ENCODE results near the gene AGRN.
A peak's percentile ranks its signal among the peaks of the same experiment; 100 is the strongest.
"Not testable (repeated sequence)": the region's sequence is repeated elsewhere in the genome, so short reads cannot be mapped to it uniquely, and the experiment has no call there.

The AGRN gene

DNA sequence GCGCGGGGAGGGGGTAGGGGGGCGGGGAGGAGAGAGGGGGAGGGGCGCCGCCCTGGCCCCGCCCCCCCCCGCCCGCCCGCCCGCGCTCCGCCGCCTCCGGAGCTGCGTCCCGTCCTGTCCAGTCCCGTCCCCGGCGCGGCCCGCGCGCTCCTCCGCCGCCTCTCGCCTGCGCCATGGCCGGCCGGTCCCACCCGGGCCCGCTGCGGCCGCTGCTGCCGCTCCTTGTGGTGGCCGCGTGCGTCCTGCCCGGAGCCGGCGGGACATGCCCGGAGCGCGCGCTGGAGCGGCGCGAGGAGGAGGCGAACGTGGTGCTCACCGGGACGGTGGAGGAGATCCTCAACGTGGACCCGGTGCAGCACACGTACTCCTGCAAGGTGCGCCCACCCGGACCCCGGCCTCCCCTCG is at the start of gene AGRN:
TSS of gene AGRN (plus strand) at position 121 of the 405 bp plus-strand sequence. CDS start at position 174, 53 bp downstream.
- no peak for DNase-seq (ENCODE audit: low read depth)

DNA sequence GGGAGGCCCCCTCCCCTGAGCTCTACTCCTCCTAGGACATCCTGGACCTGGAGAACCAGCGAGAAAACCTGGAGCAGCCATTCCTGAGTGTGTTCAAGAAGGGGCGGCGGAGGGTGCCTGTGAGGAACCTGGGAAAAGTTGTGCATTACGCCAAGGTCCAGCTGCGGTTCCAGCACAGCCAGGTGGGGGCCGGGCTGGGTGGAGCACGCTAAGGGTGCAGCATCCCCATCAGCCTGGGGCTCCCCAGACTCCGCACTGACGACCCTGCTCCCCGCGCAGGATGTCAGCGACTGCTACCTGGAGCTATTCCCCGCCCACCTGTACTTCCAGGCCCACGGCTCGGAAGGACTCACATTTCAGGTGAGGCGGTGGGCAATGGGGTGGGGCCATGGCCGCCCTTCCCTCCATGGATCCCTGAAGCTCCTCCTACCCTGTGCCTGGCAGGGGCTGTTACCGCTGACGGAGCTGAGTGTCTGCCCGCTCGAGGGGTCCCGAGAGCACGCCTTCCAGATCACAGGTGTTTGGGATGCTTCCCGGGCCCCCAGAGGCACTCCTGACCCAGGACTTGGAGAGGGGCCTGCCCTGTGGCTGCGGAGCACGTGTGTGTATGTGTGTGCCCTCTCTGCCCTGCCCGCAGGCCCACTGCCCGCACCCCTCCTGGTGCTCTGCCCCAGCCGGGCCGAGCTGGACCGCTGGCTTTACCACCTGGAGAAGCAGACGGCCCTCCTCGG is 49.5 kb upstream of the AGRN start:
- no peak for DNase-seq (ENCODE audit: low read depth)

DNA sequence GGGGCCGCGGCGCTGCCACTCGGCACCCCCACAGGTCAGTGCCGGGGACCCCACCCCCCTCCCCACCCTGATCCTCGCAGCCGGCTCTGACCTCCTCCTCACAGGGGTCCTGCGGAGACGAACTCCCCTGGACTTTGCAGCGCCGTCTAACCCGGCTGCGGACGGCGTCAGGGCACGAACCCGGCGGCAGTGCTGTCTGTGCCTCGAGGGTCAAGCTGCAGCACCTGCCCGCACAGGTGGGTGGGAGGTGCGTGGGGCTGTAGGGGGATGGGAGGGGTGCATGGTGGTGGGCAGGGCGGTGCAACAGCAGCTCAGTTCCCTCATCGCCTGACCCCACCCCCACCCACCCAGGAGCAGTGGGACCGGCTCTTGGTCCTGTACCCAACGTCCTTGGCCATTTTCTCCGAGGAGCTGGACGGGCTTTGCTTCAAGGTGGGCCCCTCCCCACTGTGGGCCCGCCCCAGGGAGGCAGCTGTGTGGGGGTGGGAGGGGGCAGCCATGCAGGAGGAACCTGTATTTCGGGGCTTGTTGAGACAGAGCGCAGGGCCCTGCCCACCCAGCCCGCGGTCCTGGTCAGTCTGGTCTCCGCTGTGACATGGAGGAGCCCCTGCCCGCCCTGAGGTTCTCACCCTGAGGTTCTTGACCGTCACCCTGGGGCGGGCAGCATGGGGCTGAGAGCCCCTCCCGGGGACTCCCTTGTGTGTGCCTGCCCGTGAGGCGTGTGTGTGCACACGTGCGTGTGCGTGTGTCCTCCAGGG is 48.8 kb upstream of the AGRN start:
- no peak for DNase-seq (ENCODE audit: low read depth)

DNA sequence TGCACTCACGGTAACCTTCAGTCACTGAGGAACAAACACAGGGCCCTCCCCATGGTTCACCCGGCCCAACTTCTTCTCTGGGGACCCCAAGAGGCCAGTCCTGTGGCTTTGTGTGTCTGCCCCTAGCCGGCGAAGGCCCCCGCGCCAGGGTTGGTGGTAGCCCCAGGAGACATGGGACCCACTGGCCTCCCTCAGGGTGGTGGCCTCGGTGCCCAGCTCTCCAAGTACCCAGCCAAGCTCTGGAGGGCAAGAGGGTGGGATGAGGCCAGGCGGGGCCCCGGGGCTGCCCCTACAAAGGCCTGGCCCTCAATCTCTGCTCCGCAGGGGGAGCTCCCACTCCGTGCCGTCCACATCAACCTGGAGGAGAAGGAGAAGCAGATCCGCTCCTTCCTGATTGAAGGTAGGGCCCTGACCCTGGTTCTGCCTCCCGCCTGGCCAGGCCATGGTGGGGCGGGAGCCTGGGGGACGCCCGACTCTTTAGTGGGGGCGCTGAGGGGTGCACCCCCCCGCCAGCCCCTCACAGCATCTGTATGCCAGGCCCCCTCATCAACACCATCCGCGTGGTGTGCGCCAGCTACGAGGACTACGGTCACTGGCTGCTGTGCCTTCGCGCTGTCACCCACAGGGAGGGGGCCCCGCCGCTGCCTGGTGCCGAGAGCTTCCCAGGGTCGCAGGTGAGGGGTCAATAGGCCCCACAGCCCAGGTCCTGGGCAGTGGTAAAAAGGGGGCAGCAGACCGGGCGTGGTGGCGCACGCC is 48.0 kb upstream of the AGRN start:
- DNase-seq (ENCODE audit: low read depth), result no peak

DNA sequence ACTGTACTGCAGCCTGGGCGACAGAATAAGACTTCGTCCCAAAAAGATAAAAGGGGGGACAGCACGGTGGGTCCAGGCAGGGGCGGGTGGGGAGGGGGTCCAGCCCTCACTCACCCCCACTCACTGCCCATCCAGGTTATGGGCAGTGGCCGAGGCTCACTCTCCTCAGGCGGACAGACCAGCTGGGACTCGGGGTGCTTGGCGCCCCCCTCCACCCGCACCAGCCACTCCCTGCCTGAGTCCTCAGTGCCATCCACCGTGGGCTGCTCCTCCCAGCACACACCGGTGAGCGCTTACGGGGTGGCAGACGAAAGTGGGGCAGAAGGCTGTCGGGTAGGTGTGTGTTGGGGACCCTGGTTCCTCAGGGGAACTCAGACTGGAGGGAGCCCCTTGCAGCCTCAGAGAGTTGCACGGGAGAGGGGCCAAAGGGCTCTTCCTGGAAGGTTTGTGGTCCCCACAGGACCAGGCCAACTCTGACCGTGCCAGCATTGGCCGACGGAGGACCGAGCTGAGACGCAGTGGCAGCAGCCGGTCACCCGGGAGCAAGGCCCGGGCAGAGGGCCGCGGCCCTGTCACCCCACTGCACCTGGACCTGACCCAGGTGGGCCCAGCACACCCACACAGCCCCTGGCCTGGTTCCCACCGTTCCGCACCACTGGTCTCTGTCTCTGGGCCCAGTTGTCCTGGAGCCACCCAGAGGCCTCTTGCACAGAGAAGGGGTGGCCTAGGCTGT is 47.0 kb upstream of the AGRN start:
- DNase-seq (ENCODE audit: low read depth), result no peak

DNA sequence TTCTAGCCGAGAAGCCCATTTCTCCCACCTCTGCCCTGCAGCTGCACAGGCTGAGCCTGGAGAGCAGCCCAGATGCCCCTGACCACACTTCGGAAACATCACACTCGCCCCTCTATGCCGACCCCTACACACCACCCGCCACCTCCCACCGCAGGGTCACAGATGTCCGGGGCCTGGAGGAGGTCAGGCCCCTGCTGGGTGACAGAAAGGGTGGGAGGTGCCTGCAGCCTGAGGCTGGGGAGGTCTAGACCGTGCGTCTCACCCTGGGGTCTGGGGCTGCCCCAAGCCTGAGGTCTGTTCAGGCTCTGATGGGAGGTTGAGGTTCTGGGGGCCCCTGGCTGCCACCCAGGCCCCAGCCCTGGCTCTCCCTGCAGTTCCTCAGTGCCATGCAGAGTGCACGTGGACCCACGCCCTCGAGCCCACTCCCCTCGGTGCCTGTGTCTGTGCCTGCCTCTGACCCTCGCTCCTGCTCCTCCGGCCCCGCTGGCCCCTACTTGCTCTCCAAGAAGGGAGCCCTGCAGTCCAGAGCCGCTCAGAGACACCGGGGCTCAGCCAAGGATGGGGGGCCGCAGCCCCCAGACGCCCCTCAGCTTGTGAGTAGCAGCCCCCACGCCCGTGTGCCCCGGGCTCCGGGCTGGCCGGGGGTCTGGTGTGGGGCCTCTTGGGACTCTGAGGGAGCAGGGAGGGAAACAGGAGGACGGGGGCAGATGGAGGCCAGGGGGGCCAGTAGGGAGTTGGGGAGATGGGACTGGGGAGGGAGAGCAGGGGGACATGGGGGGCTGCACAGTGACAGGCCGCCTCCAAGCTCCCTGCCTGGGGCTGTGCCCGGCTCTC is 46.2 kb upstream of the AGRN start:
- no peak for DNase-seq (ENCODE audit: low read depth)

DNA sequence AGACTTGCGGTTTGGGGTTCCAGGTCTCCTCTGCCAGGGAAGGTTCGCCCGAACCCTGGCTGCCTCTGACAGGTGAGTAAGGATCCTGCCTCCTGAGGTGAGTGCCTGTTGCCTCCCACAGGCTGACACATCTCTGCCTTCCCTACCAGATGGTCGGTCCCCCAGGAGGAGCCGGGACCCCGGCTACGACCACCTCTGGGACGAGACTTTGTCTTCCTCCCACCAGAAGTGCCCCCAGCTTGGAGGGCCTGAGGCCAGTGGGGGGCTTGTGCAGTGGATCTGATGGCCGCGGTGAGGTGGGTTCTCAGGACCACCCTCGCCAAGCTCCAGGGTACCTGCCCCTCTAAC is 45.7 kb upstream of the AGRN start:
- DNase-seq (ENCODE audit: low read depth), result no peak

DNA sequence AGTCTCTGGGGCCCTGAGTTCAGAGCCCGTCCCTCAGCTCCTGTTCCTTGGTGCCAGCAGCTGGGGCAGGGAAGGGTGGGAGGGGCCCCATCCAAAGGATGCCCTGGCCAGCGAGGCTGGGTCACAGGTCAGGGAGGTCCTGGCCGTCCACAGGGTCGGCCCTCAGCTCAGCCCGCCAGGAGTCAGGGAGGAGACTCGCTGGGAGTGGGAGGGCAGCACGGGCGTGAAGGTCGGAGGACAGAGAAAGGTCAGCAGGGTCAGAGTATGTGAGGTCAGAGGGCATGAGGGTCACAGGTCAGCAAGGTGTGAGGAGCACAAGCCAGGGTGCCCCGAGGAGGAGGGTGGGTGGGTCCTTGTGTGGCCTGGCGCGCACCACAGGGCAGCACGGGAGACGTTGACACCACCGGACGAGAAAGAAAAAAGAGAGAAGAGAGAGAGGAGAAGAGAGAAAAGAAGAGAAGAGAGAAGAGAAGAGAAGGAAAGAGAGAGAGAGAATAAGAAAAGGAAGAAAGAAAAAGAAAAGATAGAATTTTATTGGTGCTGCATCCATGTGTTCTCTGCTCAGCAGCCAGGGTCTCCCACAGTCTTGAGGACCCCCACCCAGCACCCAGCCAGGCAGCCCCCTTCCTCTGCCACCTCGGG is 45.1 kb upstream of the AGRN start:
- no peak for DNase-seq (ENCODE audit: low read depth)

DNA sequence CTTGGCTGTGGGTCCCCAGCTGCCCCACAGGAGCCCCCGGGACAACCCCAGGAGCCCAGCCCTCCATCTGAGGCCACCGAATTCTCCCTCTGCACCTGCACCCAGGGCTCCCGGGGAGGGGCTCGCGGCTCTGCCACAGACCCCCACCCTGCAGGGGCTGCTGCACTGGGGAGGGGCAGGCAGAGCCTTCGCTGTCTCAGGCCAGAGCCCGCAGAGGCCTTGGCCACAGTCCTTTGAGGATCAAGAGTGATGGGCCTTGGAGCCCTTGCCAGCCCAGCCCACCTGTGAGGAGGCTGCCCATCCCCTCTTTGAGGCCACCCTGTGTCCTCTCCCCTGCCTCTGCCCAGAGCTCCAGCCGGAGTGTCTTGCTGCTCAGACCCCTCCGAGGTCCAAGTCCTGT is 44.6 kb upstream of the AGRN start:
- DNase-seq (ENCODE audit: low read depth), result no peak

DNA sequence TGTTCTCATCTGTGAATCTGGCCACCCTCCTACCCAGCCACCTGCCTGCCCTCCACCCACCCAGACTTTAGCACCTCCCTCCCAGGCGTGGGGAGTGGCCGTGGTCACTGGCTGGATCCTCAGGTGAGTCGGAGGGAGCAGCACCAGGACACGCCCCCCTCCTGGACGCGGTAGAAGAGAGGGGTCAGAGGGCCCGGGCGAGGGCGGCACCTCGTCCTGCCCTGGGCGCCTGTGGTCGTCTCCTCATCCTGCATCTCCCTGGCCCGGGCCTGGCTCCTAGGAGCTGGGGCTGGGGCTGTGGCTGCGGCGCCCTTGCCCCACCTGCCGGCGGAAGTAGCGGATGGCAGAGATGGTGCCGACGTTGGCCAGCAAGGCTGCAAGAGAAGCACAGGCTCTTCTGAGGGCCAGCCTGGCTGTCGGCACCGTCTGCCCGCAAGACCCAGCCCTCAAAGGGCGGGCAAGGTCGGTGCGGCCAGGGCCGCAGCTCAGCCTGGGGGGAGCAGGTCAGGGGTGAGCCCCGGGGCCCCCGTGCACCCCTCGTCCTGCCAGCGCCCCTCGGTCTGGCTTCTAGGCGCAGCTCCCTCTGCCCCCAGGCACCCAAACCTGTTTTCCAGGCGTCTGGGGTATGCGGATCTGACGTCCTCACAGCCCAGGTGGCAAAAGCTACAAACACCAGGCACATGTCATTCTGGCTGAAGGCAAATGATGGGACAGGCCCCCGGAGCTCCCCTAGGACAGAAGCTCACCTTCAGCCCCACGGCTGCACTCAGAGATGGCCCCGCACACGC is 43.8 kb upstream of the AGRN start:
- DNase-seq (ENCODE audit: low read depth), result peak; percentile 44

DNA sequence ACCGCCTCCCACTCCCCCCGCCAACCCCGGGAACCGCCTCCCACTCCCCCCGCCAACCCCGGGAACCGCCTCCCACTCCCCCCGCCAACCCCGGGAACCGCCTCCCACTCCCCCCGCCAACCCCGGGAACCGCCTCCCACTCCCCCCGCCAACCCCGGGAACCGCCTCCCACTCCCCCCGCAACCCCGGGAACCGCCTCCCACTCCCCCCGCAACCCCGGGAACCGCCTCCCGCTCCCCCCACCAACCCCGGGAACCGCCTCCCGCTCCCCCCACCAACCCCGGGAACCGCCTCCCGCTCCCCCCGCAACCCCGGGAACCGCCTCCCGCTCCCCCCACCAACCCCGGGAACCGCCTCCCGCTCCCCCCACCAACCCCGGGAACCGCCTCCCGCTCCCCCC is 43.1 kb upstream of the AGRN start:
- not testable (repeated sequence) for DNase-seq (ENCODE audit: low read depth)

DNA sequence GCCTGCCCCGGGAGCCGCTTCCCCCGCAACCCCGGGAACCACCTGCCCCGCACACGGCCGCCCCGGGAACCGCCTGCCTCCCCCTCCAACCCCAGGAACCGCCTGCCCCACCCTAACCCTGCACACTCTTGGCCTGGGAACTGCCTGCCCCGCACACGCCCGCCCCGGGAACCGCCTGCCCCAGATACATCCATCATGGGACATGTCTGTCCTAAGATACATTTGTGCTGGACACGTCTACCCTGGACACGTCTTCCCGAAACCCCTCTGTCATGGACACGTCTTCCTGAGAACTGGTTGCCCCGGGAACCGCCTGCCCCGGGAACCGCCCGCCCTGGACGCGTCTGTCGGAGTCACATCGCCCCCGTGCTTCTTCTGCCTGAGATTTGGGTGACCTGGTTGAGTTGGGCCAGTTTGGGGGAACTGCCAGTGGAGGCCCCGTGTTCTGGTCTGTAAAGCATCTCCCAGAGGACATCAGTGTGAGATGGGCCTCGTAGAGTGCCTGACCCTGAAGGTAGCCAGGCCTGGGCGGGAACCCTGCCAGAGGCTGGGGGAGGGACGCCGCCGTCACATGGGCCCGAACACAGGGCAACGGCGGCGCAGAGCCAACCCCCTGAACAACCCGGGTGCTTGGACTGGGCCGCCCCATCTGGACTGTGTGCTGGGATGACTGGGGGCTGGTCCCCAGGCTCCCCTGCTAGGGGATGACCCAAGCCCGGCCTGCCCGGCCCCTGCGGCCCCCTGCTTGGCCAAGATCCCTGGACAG is 41.7 kb upstream of the AGRN start:
- DNase-seq (ENCODE audit: low read depth), result no peak

DNA sequence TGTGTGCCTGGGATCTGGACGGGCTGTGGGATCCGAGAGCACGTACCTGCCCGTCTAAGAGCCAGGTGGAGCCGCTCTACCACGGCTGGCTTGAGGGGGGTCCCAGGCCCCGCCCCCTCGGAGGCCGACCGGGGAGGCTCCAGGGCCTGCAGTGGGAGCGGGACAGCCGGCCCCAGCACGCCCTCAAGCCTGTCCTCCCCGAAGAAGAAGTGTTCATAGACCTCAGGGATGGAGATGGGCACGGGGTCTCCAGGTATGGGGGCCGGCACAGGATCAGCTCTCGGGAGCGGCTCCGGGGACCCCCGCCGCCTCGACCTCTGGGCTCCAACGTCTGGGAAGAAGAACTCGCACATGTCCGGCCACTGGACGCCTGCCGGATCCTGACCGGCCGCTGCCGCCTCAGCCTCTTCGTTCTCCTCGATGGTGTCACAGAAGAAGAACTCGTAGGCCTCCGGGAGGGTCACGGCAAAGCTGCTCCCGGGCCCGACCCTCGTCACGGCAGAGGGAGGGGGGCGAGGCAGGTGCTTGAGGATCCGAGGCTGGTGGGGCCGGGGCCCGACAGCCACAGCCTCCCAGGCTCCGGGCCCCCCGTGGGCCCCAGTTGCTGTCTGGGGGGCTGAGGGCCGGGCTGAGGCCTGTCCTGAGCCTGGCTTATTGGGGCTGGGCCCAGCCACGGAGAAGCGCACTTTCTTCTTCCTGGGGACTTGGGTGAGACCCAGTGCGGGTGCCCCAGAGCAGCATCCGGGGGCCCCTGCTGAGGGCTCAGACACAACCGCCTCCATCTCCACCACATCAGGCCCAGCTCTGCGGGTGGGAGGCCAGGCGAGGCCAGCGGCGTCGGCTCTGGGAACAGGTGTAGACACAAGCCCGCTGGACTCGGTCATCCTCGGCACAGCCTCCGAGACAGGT is 40.8 kb upstream of the AGRN start:
- DNase-seq (ENCODE audit: low read depth), result no peak

DNA sequence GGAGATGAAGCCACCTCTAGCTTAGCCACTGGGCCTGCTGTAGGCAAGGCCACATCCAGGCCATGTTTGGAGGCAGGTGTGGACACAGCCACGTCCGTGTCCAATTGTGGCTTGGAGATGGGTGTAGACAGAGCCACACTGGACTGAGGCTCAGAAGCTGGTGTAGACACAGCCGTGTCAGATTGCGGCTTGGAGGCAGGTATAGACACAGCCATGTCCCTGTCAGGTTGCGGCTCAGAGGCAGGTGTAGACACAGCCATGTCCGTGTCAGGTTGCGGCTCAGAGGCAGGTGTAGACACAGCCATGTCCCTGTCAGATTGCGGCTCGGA is 40.2 kb upstream of the AGRN start:
- no peak for DNase-seq (ENCODE audit: low read depth)

DNA sequence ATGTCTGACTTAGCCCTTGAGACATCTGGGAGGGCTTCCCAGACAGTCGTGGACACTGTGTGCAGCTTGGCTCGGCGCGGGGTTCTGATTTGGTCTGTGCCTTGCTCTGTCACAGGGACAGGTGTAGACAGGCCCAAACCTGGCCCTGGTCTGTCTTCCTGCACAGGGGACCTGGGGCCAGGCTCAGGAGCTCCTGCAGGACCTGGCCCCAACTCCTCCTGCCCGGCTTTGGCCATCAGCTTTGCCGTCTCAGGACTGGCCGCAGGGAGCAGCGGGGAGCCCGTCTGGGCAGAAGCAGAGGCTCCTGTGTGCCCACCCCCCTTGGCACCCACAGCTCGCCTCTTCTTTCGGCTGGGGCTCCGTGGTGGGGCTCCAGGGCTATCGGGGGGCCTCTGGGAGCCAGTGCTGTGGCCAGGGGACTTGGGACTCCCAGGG is 39.8 kb upstream of the AGRN start:
- no peak for DNase-seq (ENCODE audit: low read depth)

DNA sequence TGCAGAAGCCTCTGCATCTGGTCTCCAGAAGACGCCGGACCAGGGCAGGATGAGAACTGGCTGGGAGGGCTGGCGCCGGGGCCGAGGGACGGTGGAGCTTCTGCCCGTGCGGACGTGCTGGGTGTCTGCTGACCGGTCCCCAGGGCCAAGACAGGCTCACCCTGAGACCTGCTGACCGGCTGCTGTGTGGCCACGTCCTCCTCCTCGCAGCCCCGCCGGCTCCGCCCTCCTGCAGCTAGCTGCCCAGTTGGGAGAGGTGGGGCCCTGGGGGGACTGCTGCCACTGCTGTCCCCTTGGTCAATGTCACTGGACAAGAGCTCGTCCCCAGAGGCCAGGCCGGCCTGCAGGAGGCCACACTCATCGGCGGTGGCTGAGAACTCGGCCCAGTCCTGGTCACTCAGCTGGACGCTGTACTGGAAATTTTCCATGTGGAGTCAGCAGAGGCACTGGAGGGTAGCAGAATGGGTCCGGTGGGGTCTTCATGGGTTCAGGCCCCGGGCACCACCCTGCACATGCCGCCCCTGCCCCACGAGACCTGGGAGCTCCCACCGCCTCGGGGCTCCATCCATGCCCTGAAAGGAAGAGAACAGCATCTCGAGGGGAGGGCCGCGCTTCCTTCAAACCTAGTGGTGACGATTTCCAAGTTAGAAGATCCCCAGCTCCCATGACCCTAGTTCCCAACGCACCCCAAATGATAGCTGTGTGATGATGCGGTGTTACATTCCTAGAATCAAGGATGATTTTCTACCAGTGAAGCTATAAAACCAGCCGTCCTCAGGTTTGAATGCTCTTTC is 39.1 kb upstream of the AGRN start:
- DNase-seq (ENCODE audit: low read depth), result no peak

DNA sequence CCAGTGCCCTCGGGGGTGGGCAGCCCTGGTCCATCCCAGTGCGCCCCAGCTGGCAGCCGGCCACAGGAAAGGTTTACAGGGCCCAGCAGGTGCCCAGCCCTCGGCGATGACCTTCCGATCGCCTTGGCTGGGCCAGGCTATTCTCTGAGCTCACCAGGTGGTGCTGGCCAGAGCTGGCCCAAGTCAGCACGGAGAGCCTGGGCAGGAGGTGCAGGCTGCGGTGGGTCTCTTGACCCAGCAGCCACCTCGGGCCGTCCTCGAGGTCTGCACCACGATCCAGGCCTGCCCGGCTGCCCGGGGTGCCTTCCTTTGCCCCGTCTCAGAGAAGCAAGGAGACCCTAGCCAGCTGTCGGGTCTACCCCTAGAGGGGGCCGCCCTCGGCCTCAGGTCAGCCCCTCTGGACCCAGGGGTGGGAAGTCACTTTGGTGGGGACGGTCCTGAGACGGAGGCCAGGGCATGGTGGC is 38.4 kb upstream of the AGRN start:
- DNase-seq (ENCODE audit: low read depth), result no peak

All from stimulated activated CD8-positive, alpha-beta memory T cell treated with anti-CD3 and anti-CD28 coated beads, Interleukin-12 subunit alpha, Interleukin-12 subunit beta, amount 100 ng/mL, for 4 hours (primary cell).